LHCN-M2 (cell line): ENCODE data around the gene BRD4. TPM values are rescaled to one million over a fixed set of nuclear protein-coding genes. Genes with fewer than 3 reads are reported as not detected.
"Not testable (repeated sequence)": the region's sequence is repeated elsewhere in the genome, so short reads cannot be mapped to it uniquely, and the experiment has no call there.

Experiments used
- DNase-seq: peaks from one replicate; pipeline ENCODE4 v3.0.0-alpha.2; 2012; ENCODE audit warnings: low read depth
- polyA plus RNA-seq: library from polyadenylated mRNA; unstranded; fragments of >200 nt; gene quantifications from one replicate; pipeline ENCODE4 v1.2.1, GENCODE V29; 2012; ENCODE audit warnings: missing spikeins
- total RNA-seq: library from RNA; depleted of rRNA; stranded (reverse); fragments of >200 nt; gene quantifications from 2 replicates; pipeline ENCODE4 v1.2.3, GENCODE V29; 2014; rRNA removed

BRD4 gene
- total RNA-seq = 15.6 and 18.3 TPM in 2 replicates
- polyA plus RNA-seq = 36.5 TPM

DNA sequence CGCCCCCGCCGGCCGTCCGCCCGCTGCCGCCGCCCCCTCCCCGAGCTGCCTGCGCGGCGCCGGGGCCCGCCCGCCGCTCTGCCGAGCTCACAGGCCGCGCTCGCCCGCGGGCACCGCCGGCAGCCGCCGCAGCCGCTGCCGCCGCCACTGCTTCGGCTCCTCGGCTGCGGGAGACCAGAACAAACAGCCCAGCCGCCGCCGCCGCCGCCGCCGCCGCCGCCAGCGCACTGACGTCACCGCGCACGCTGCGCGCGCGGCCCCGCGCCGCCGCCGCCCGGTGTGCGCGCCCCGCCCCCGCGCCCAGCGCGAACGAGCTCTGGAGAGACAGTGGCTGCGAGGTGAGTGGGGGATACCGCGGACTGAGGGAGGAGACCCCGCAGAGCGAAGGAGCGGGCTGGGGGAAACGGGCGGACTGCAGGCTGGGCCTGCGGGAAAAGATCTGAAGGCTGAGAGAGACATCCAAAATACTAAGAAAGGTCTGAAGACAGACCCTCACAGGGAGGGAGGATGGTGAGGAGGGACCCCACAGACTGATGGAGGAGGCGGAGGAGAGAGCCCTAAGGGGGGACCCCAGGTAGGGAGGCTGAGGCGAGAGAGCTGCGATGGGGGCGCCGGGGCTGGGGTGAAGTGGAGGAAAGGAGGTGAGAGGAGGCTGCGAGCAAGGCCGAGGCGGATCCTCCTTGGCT is at the start of gene BRD4:
Gene BRD4, minus strand, starts transcription at position 229 of the 686 bp plus-strand sequence. CDS start 59,440 bp downstream, outside the sequence.
- peak; percentile 36 for DNase-seq

DNA sequence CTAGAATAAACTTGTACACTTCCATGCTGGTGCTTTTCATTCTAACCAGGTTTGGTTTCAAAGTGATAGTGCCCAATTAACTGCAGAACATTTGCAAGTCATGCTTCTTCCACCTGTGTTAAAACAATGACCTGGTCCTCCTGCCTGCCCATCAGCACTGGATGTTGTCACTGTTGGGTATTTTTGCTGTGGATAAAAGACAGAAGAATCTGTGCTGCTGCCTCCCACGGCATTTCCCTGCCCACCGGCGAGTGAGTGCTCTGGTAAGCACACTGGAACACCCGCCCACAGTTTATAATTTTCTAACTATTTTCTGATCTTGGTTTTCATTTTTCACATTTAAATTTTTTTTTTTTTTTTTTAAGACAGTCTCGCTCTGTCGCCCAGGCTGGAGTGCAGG is 49.5 kb upstream of the BRD4 start:
- DNase-seq = no peak

DNA sequence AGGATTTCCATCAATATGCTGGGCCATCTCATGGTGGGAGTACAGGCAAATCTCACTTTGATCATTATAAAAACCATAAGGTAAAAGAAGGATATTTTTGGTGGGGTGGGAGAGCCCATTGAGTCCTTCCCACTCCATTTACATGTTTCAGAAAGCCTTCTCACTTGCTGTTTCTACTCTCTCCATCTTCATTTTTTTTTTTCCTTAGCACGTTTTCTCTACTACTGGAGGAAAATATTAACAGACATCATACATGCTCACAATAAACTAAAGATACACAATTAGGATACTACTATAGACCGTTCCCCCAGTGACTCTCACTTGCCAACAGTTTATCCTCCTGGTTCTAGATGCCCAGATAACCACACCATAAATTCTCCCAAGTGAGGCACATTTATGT is 49.1 kb upstream of the BRD4 start:
- no peak for DNase-seq

DNA sequence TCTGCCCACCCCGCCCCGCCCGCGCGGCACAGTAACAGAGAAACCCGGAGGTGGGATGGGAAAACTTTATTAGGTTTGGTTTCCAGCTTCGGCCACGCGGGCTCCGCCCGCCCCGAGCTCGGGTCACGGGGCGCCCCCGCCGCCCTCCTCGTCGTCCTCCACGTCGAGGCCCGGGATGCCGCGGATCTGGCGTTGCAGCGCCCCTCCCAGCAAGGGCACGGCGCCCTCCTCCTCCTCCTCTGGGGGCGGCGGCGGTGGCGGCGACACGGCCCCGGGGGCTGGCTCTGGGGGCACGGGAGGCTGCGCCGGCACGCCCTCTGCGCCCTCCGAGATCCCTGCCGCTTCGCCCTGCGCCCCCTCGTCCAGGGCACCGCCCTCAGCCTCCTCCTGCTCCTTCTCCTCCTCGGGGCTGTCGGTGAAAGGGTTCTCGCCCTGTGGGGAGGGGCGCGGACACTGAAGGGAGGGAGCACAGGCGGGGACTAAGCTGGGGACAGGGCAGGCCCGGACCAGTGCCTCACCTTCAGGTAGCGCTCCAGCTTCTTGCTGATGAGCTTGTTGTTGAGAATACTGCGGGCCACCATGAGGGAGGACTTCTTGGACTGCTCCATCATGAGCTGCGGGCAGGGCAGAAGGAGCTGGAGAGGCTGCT is 47.8 kb upstream of the BRD4 start:
- DNase-seq = peak; percentile 53

DNA sequence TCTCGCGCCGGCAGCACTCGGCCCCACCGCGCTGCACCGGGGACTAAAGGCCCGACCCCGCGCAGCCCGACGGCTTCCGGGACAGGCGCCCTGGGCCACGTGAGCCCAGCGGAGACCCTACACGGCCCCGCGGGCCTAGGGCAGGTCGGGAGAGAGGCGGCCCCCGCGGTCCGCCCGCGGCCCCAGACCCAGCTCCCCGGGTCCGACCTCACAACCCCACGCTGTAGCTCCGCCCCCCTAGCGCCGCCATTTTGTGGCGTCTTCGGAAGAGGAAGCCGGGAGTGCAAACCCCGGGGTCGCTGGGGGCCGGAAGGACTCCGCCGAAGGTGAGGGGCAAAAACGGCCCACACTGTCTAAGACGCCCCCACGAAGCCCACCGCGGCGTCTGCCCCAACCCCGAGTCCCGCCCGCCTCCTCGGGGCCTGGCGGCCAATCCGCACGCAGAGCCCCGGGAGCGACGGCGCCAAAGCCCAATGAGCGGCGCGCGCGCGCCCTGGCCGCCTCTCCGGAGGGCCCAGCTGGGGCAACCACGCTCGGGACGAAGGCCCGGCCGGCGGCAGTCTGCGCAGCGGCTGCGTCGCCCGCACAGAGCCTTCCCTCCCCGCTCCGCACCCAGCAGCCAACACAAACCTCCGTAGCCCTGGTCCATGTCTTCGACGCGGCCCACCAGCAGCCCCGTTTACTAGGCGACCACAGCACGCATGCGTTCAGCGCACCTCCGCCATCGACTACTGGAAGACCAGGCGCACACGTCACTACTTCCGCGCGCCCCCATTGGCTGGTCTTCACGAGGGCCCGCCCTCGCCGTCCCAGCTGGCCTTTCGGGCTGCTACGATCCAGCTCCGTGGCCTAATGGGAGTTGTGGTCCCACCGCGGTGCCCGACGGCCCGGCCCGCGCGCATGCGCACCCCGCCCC is 47.0 kb upstream of the BRD4 start, which contains the start of gene AKAP8:
Gene AKAP8, minus strand, starts transcription at position 705 of the 916 bp plus-strand sequence. Its CDS starts 56 bp downstream, at position 649.
- DNase-seq = peak; percentile 98

DNA sequence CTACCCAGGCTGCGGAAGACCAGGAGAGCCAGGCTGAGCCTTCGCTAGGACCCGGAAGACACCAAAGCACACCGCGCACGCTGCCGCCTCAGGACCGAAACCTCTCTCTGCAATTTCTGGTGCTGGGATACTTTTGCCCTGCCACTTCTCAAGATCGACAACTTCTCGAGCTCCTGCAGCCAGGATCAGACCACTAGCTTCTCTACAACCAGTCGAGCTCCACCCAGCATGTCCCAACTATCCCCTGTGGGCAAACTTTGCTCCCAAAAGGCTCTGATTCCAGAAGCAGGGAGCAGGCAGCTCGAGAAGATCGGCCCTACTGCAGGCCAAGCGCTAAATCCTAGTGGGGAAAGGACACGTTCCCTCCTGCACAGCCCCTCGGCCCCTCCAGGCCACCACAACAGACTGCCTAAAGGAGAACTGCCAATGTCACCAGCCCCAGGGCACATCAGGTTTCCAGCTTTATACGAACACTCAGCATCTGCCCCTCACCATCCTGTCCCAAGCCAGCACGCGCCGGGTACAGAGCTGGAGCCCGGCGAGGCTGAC is 46.3 kb upstream of the BRD4 start:
- DNase-seq = peak; percentile 58

DNA sequence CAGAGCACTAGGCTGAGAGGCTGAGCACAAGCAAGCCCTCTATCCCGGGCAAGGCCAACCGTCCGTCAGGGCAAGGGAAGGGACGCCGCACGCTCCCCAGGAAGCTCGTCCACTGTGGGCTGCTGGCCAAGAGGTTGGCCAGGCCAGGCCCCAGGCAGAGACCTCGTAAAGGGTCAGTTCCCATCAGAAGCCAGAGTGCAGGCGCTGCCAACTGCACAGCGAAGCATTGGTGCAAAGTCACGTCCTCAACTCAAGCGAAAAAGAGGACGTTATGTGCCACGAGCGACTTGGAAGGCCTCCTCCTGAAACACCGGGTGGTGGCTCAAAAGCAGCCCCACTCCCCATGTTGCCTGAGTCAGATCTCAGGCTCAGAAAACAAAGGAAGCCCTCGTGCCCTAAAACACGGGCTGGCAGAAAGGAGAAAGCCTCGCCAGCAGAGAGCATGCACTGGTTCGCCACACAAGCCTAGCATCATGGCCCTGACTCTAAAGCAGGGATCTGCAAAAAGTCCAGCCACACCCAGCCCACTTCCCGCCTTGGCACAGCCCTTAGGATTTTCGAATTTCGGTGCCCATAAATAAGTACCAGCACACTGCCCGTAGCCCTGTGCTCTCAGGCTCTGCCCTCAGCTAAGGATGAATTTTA is 42.6 kb upstream of the BRD4 start:
- DNase-seq = no peak

DNA sequence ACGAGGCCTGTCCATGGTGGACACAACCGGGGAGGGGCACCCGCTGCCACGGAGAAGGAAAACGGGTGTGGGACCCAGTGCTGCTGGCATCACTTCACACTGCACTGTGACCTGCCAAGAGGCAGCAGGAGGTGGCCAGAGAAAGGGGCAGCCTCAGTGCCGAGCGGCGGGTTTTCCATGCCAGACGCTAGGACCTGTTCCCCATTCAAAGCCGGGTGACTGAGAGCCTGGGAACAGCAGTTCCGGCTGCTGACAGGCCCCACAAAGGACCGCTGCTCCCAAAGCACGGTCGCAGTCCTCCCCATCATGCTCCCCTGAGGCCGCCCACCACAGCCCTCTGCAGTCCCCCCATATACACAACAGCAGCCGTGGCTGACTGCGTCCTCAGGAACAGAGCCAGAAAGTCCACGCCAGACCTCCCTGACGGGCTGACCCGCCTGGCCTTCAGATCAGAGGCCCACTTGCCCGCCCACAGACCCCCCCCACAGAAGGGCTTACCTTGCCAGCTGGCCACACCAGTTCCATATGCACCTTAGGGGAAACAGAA is 41.8 kb upstream of the BRD4 start:
- DNase-seq = no peak

DNA sequence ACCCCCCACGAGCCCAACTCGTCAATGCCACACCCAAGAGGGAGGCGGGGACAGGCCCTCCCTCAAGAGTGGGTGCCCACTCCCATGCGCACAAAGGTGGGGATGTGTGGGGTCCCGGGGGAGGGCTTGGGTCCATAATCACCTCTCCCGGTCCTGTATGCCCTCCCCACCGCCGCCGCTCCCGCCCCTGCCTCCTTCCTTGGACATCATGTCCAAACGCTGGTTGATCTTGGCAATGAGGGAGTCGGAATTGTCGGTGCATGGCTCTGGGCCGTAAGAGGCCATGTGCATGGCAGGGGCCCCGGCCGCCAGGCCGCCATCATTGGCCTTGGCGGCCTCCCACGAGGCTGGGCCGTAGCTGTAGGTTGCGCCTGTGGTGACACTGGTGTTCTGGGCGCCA is 41.3 kb upstream of the BRD4 start:
- DNase-seq = no peak

DNA sequence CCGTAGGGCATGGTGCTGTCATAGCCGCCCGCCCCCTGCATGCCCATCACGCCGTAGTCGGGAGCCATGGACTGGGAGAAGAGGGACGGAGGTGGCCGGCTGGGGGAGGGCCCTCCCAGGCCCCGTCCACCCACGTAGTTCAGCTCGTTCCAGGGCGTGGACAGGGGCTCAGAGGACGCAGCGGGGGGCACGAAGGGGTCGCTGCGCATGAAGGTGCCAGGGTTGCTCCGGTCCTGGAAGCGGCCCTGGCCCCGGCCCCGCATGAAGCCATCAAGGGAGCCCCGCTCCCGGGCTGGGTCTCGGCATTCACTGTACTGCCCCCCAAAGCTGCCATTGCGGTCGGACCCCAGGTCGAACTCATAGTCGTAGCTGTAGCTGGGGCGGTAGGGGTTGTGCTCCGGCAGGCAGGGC is 40.6 kb upstream of the BRD4 start:
- DNase-seq = no peak

DNA sequence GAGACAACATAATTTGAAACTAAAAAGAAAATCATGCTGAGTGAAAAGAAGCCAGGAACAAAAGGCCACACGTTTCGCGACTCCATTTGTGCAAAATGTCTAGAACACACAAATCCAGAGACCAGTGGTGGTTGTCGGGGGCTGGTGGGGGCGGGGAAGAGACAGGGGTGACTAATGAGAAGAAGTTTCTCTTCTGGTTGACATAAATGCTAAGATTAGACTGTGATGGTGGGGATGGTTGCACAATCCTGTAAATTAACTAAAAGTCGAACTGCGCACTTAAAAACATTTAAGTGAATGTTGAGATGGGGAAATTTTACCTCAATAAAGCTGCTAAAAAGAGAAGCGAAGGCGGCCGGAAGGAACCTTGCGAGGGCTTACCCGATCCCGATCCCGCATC is 40.1 kb upstream of the BRD4 start:
- no peak for DNase-seq

DNA sequence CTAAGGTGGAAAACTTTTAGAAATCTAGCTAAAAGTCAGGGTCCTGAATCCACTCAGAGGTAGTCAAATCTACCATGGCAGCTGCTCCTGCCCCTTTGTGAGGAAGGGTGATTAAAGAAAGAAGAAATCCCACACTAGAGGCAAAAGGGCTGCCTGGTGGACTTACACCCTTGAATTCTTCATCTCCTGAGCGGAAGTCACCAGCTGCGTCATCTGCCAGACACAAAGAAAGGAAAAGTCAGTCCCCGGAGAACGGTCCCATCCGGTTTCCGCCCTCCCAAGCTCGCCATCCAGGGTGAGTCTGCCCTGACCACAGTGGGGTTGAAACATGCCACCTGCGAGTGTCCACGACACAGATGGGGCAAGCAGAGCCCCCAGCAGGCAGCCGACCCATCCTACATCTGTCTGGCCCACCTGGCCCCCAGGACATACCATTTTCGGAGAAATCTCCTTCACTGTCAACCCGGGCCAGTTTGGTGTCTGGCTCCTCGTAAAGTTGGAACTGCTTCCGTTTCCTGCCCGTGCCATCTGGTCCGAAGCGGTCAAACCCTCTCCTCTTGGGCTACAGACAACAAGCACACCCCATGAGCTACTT is 39.5 kb upstream of the BRD4 start:
- DNase-seq = no peak

DNA sequence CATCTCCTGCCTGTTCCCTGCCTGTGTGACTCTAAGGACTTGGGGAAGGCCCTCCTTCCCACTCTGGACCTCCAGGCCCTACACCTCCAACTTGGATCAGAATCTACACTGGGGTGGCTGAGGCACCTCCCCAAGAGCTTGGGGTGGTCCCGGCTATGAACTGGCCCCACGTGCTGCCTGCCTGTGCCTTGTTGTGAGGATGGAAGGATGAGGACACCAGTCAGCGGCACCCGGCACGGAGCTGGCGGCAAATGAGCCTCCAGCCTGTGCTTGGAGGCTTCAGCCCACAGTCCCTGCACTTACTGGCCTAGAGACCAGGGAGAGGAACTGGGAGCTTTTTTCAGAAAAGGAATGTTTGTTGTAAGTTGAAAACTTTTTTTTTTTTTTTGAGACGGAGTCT is 38.8 kb upstream of the BRD4 start:
- no peak for DNase-seq

DNA sequence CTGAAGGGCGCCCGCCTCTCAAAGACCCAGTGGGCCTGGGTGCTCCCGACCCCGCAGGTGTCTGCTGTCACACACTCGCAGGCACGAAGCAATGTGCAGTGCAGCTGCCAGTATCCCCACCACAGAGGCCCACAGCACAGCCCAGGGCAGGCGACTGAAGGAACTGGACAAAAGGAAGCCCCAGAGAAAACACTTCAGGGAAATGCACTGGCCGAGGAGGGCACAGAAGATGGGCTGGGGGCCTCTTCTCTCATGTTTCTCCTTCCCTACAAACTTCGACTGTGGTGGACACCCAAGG is 37.2 kb upstream of the BRD4 start:
- DNase-seq = no peak

DNA sequence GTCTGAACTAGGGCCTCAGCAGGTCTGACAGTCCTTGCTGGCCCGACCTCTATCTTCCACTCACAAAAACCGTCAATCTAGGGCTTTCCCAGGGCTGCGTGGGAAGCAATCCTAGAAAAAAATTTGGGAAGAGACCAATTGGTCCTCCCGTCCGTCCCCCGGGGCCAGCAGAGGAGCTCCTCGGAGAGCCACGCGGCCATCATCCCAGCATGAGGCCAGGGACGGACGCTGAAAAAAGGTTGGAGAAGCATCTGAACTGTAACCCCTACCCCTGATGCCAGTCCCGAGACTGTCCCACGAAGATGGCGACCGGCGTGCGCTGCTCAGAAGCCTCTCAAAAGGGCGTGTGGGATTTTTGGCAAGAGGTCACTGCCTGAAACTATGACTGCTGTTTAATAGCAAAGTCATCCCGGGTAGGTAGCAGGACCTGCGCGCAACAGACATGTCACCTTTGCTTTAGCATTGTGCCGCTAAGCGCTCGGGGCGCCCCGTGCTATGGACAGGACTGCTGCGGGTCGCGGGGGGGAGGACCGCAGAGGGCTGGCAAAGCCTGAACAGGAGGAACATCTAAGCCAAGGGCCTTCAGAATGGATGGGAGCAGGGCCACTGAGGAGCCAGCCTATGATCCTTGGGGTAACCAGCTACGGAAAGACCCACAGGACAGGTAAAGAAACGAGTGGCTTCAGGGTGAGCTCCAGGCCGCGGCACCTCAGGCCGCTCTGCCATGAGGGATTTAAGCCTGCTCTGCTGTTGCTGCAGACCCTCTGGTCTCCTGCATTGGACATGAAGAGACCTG is 36.7 kb upstream of the BRD4 start:
- DNase-seq = no peak

DNA sequence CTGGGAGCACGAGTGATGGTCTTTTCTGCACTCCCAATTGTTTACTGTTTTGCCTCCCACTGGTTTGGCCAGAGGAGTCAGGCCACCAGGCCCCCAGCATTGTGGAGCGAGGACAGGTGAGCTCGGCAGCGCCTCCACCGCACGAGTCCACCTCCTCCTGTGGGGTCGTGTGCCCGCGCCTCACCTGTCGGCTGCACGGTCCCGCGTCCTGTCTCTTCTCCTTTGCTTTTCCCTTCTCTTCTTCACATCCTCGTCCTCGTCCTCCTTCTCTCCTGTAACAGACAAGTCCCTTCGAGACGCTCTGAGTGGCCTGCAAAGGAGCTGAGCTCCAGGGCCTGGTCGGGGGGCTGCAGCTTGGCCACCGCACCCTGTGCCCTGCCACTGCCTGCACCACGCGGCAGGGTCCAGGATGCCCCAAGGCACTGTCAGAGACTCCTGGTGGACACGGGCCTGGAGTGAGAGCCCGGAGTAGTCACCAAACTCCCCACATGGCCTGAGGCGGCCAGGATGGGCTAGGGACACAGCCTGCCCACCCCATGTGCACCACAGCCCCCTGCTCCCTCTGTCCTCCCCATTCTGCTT is 35.8 kb upstream of the BRD4 start:
- no peak for DNase-seq

DNA sequence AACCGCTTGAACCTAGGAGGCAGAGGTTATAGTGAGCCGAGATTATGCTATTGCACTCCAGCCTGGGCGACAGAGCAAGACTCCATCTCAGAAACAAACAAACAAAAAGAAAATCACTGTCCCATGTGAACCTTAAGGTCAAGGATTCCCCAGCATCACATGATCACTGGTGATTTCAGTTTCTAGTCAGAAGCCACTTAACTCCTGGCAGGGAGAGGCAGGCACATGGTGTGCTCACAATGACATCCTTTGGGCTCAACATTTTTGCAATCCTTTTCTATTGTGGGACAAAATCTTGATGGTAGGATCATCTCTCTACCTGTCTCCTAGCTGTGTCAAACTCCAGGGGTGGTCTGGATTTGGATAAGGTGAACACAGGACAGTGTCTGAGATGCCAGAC is 35.1 kb upstream of the BRD4 start:
- no peak for DNase-seq

DNA sequence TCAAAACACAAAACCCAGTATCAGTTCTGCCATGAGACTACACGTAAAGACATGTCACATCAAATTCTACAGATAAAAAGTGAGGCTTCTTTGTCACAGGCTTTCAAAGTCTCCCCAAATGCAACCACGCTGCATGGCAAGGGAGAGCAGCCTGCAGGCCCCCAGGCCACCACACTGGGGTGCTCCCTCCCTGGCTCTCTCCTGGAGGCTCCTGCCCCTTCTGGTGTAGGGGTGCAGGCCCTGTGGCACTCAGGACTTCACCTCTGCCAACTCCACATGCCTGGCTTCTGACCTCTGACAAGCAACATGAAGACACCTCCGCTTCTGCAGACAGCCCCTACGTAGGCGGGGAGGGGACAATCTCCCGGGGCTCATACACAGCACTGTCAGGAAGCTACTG is 32.9 kb upstream of the BRD4 start:
- DNase-seq = no peak

DNA sequence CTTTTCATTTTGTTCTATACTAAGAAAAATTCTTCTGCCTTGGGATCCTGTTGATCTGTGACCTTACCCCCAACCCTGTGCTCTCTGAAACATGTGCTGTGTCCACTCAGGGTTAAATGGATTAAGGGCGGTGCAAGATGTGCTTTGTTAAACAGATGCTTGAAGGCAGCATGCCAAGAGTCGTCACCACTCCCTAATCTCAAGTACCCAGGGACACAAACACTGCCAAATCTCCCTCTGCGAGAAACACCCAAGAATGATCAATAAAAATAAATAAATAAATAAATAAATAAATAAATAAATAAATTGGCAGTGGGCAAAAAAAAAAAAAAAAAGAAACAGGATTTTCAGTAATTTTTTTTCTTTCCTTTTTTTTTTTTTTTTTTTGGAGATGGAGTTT is 31.5 kb upstream of the BRD4 start:
- DNase-seq = not testable (repeated sequence)

DNA sequence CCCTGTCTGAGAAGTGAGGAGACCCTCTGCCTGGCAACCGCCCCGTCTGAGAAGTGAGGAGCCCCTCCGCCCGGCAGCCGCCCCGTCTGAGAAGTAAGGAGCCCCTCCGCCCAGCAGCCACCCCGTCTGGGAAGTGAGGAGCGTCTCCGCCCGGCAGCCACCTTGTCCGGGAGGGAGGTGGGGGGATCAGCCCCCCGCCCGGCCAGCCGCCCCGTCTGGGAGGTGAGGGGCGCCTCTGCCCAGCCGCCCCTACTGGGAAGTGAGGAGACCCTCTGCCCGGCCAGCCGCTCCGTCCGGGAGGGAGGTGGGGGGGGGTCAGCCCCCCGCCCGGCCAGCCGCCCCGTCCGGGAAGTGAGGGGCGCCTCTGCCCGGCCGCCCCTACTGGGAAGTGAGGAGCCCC is 30.7 kb upstream of the BRD4 start:
- not testable (repeated sequence) for DNase-seq
